K562 (cell line): Measurements from ENCODE around the gene PALLD. TPM values are rescaled to one million over a fixed set of nuclear protein-coding genes. Genes with fewer than 3 reads are reported as not detected.

Experiments
- ATAC-seq: fragments of 200-7000 bp; cut with Tn5 transposase; 3 replicates; pipeline ENCODE4 v1.9.1; 2020; ENCODE audit warnings: moderate library complexity
- BruUV-seq: library from RNA; stranded (reverse); fragments of 400-500 nt; replicated peaks from 2 replicates; lab custom pipeline; 2021; lab: Mats Ljungman, UMichigan
- CTCF ChIA-PET: fragments of 300-600 bp; formaldehyde crosslinking; extraction: SDS; loops from one replicate; lab custom pipeline; 2021; ENCODE audit warnings: low intra/inter-chr PET ratio; lab: Yijun Ruan, JAX
- POLR2A ChIA-PET: fragments of 300-600, 350-650 bp; sonication (Branson Sonifier 250); formaldehyde crosslinking; extraction: SDS; loops from one replicate; lab custom pipeline; 2021; ENCODE audit warnings: antibody characterized with exemption, inconsistent platforms; lab: Yijun Ruan, JAX
- DNase-seq, 4 experiments: peaks; one replicate each; pipeline versions ENCODE4 v3.0.0 to v3.0.0-alpha.2; 2011 to 2018; ENCODE audit warnings: low spot score in 3 of 4, mixed read lengths in 3 of 4; ENCODE audit errors: extremely low read depth in 1 of 4
- FAIRE-seq: peaks from 2 replicates; lab custom pipeline; 2011; peaks lifted over from hg19 to GRCh38; lab: Jason Lieb, UNC
- H2AFZ ChIP-seq: 2 replicates; pipeline ENCODE4 v1.6.0; 2011; ENCODE audit warnings: low read depth, low read length, control low read depth, inconsistent platforms
- H3K27ac ChIP-seq: fragments of 200-600 bp; 3 replicates; pipeline ENCODE4 v1.8.0; 2011; ENCODE audit warnings: low read depth, mild to moderate bottlenecking, control low read depth, inconsistent platforms, low read length, moderate library complexity, mixed read lengths; ENCODE audit errors: extremely low read depth
- H3K27me3 ChIP-seq, 2 experiments: fragments of 300-600 bp in 1 of 2; 2 replicates in 1 of 2; 3 replicates in 1 of 2; pipeline versions ENCODE4 v1.6.0 to v1.8.0; 2011; ENCODE audit warnings: inconsistent platforms in 2 of 2, low read length in 2 of 2, mild to moderate bottlenecking in 1 of 2, mixed read lengths in 1 of 2, moderate library complexity in 1 of 2; ENCODE audit not compliant: control insufficient read depth in 2 of 2, insufficient read depth in 2 of 2
- H3K36me3 ChIP-seq: fragments of 300-600 bp; 3 replicates; pipeline ENCODE4 v1.8.0; 2011; ENCODE audit warnings: mild to moderate bottlenecking, low read length, inconsistent platforms; ENCODE audit not compliant: control insufficient read depth, insufficient read depth
- H3K4me1 ChIP-seq, 2 experiments: fragments of 200-600 bp in 1 of 2; replicated peaks in 1 of 2; 2 replicates in 1 of 2; 3 replicates in 1 of 2; pipeline versions ENCODE4 v1.5.1 to v1.8.0; 2011; ENCODE audit warnings: inconsistent platforms in 2 of 2, low read length in 2 of 2, mild to moderate bottlenecking in 1 of 2, mixed read lengths in 1 of 2, moderate library complexity in 1 of 2; ENCODE audit not compliant: control insufficient read depth in 2 of 2, insufficient read depth in 2 of 2
- H3K4me2 ChIP-seq: 2 replicates; pipeline ENCODE4 v1.6.1; 2011; ENCODE audit warnings: low read length, control low read depth, inconsistent platforms, mixed read lengths; ENCODE audit not compliant: insufficient read depth
- H3K4me3 ChIP-seq: fragments of 200-600 bp; sonication (generic), shearing (Covaris generic); 2 replicates; pipeline ENCODE4 v1.5.1; 2016; ENCODE audit warnings: control low read depth, inconsistent platforms
- H3K79me2 ChIP-seq: fragments of 200-600 bp; 3 replicates; pipeline ENCODE4 v1.8.0; 2011; ENCODE audit warnings: low read length, inconsistent platforms; ENCODE audit not compliant: control insufficient read depth, insufficient read depth
- H3K9ac ChIP-seq, 2 experiments: 2 replicates each; pipeline versions ENCODE4 v1.6.0 to v1.6.1; 2011; ENCODE audit warnings: low read depth in 2 of 2, low read length in 2 of 2, control low read depth in 1 of 2, inconsistent platforms in 1 of 2, mild to moderate bottlenecking in 1 of 2, mixed read lengths in 1 of 2; ENCODE audit not compliant: insufficient read depth in 1 of 2
- H3K9me1 ChIP-seq: one replicate; pipeline ENCODE4 v1.6.0; 2011; ENCODE audit warnings: inconsistent platforms, mild to moderate bottlenecking, low read length, moderate library complexity; ENCODE audit not compliant: control insufficient read depth, insufficient read depth
- H3K9me3 ChIP-seq: replicated peaks from 2 replicates; pipeline ENCODE4 v1.5.1; 2011; ENCODE audit warnings: low read depth, low read length, inconsistent platforms; ENCODE audit not compliant: control insufficient read depth, insufficient read depth
- H4K20me1 ChIP-seq: replicated peaks from 2 replicates; pipeline ENCODE4 v1.6.1; 2011; ENCODE audit warnings: low read length, inconsistent platforms, mixed read lengths; ENCODE audit not compliant: control insufficient read depth, insufficient read depth
- FOXJ2 ChIP-seq: fragments of 200-800 bp; sonication (Bioruptor generic); IDR thresholded peaks from 2 replicates; pipeline ENCODE4 v1.6.1; 2016; ENCODE audit warnings: missing genetic modification characterization, missing compliant biosample characterization
- HNRNPUL1 ChIP-seq: fragments of 200-400 bp; formaldehyde crosslinking; IDR thresholded peaks from 2 replicates; pipeline ENCODE4 v1.6.1; 2017; ENCODE audit warnings: low read length
- MTF1 ChIP-seq: fragments of 250-450 bp; sonication (Bioruptor Pico); IDR thresholded peaks from 2 replicates; pipeline ENCODE4 v1.9.0; 2021; ENCODE audit warnings: moderate library complexity, mild to moderate bottlenecking, inconsistent platforms, borderline replicate concordance
- NELFE ChIP-seq: IDR thresholded peaks from 2 replicates; pipeline ENCODE4 v1.6.1; 2011; ENCODE audit warnings: mild to moderate bottlenecking; ENCODE audit not compliant: insufficient read depth, insufficient read length
- NFYB ChIP-seq: IDR thresholded peaks from 2 replicates; pipeline ENCODE4 v1.6.1; 2011; ENCODE audit warnings: mild to moderate bottlenecking, moderate library complexity; ENCODE audit not compliant: insufficient read length; ENCODE audit errors: extremely low read depth
- NR3C1 ChIP-seq: sonication (generic); formaldehyde crosslinking; IDR thresholded peaks from 2 replicates; pipeline ENCODE4 v1.8.1; 2022; ENCODE audit warnings: missing genetic modification reagents
- SMARCA5 ChIP-seq: fragments of 450-650 bp; IDR thresholded peaks from 2 replicates; pipeline ENCODE4 v1.6.1; 2016
- SMARCC2 ChIP-seq: fragments of 450-650 bp; IDR thresholded peaks from 2 replicates; pipeline ENCODE4 v1.6.1; 2017; ENCODE audit warnings: antibody characterized with exemption, moderate library complexity, mild to moderate bottlenecking, low read depth
- ZNF175 ChIP-seq: fragments of 200-800 bp; sonication (Bioruptor generic); IDR thresholded peaks from 2 replicates; pipeline ENCODE4 v1.6.1; 2016; ENCODE audit warnings: low read depth, mild to moderate bottlenecking, missing genetic modification characterization, missing compliant biosample characterization
- ZNF431 ChIP-seq: sonication (generic); formaldehyde crosslinking; IDR thresholded peaks from 2 replicates; pipeline ENCODE4 v1.8.0; 2022; ENCODE audit warnings: mild to moderate bottlenecking, missing genetic modification reagents
- ZNF707 ChIP-seq: fragments of 250-450 bp; sonication (Bioruptor Pico); conservative IDR thresholded peaks from 2 replicates; pipeline ENCODE4 v1.8.0; 2022; ENCODE audit warnings: inconsistent platforms, mild to moderate bottlenecking, moderate library complexity
- WGBS: fragments of 100-300 bp; shearing (Covaris generic); methylation state at CpG from one replicate; pipeline ENCODE4 v1.1.6; 2016; ENCODE audit warnings: low coverage, mixed read lengths; ENCODE audit not compliant: insufficient coverage; ENCODE audit errors: missing lambda C conversion rate; 5-methylcytosine and 5-hydroxymethylcytosine counted together
- in situ Hi-C: fragments of 300-500 bp; cut with MboI; formaldehyde crosslinking; loops from 4 replicates; pipeline ENCODE4 v1.15.0; 2018; ENCODE audit warnings: inconsistent platforms, mixed read lengths
- intact Hi-C: fragments of 100-400 bp; cut with micrococcal nuclease; formaldehyde crosslinking; loops from 2 replicates; pipeline ENCODE4 v1.14.2; 2022
- polyA plus RNA-seq, 8 experiments: library from polyadenylated mRNA; depleted of rRNA in 4 of 8; stranded (reverse) in 5 of 8; unstranded in 3 of 8; fragments of >200 nt; fragmentation: Nextera tagmentation in 2 of 8; fragmentation: Illumina TruSeq in 1 of 8; extraction: Ambion mirVana in 2 of 8; extraction: Trizol in 1 of 8; gene quantifications; 2 replicates each; pipeline versions ENCODE4 v1.2.1 to v1.2.3, GENCODE V29; 2011 to 2014; ENCODE audit warnings: inconsistent platforms in 1 of 8, missing spikeins in 1 of 8
- total RNA-seq, 7 experiments: library from RNA; depleted of rRNA in 6 of 7; stranded (reverse); fragments of >200 nt in 6 of 7; fragmentation: Illumina TruSeq in 2 of 7; extraction: Trizol in 2 of 7; gene quantifications; 2 replicates each; pipeline versions ENCODE4 v1.2.1 to v1.2.3, GENCODE V29; 2011 to 2021; ENCODE audit warnings: low replicate concordance in 1 of 7
- TF ChIP-seq, protein P1 (sequence below): fragments of 450-650 bp; IDR thresholded peaks from 2 replicates; pipeline ENCODE4 v1.7.1; 2018; ENCODE audit warnings: mild to moderate bottlenecking, low read depth; ENCODE audit not compliant: partially characterized antibody
- TF ChIP-seq, protein P2 (sequence below): fragments of 250-450 bp; sonication (Bioruptor Pico); IDR thresholded peaks from 2 replicates; pipeline ENCODE4 v1.5.0; 2021
- TF ChIP-seq, protein P3 (sequence below): fragments of 450-650 bp; formaldehyde crosslinking; IDR thresholded peaks from 2 replicates; pipeline ENCODE4 v1.4.0; 2020; ENCODE audit warnings: mild to moderate bottlenecking, mixed read lengths

PALLD gene
- total and polyA plus RNA-seq, 9 of the 15 experiments (the other 6 are each of a cell fraction or from before 2014, with no cell fraction given), result 0.01 to 0.35 (median 0.06) TPM; not detected in 3

DNA sequence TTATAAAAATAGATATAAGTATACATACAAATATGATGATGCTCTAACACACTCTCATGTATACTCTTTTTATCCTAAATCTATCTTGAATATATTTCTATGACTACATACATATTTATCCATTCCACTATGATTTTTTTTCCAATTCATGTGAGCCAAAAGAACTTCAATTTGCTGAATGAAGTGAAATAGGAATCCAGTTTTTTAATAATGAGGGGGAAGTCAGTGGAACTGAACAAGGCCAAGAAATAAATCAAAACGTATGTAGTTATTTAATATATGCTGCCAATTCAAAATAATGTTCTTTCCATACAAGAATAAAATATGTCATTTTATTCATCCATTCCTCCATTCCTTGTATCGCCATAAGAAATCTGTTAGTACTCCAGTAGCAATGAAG lies 6.1 kb upstream of the PALLD start:
- peaks cover 0 to 3% of the 10 kb centered on the region in 2 experiments; a peak in 2 of 5 replicates for H3K4me1 ChIP-seq
- in situ Hi-C loops (no loop called here), intact Hi-C loops (no loop called here)
- no TSS peak for BruUV-seq
- DNase-seq (no peak), FAIRE-seq (no peak), ATAC-seq (no peak)
- no peak overlapping the region for H3K27ac ChIP-seq
- no peaks in the 10 kb centered on the region for H4K20me1 ChIP-seq
- H3K79me2 ChIP-seq, result no peaks in the 10 kb centered on the region
- H3K4me3 ChIP-seq, result no peak overlapping the region
- no peaks in the 10 kb centered on the region for H3K9me1 ChIP-seq
- H3K27me3 ChIP-seq, result no peaks in the 10 kb centered on the region
- H3K36me3 ChIP-seq, result no peaks in the 10 kb centered on the region
- CTCF ChIA-PET, result no interaction called here
- no peak overlapping the region for H3K9ac ChIP-seq
- no peaks in the 10 kb centered on the region for H3K9me3 ChIP-seq
- WGBS, result 7% methylated on average over 2 of the region's 2 CpGs
- H2AFZ ChIP-seq, result no peak overlapping the region
- POLR2A ChIA-PET, result no interaction called here
- H3K4me2 ChIP-seq, result no peak overlapping the region
- no peak for TF ChIP-seq ZNF175
- TF ChIP-seq NR3C1 (CRISPR knock-in tag), result no peak
- TF ChIP-seq, protein P1, sequence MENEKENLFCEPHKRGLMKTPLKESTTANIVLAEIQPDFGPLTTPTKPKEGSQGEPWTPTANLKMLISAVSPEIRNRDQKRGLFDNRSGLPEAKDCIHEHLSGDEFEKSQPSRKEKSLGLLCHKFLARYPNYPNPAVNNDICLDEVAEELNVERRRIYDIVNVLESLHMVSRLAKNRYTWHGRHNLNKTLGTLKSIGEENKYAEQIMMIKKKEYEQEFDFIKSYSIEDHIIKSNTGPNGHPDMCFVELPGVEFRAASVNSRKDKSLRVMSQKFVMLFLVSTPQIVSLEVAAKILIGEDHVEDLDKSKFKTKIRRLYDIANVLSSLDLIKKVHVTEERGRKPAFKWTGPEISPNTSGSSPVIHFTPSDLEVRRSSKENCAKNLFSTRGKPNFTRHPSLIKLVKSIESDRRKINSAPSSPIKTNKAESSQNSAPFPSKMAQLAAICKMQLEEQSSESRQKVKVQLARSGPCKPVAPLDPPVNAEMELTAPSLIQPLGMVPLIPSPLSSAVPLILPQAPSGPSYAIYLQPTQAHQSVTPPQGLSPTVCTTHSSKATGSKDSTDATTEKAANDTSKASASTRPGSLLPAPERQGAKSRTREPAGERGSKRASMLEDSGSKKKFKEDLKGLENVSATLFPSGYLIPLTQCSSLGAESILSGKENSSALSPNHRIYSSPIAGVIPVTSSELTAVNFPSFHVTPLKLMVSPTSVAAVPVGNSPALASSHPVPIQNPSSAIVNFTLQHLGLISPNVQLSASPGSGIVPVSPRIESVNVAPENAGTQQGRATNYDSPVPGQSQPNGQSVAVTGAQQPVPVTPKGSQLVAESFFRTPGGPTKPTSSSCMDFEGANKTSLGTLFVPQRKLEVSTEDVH, result no peak
- TF ChIP-seq FOXJ2 (tag), result no peak
- no peak for TF ChIP-seq NFYB
- TF ChIP-seq SMARCC2, result no peak
- TF ChIP-seq SMARCA5, result no peak
- no peak for TF ChIP-seq HNRNPUL1
- no peak for TF ChIP-seq ZNF707 (CRISPR knock-in tag)
- TF ChIP-seq MTF1 (CRISPR knock-in tag), result no peak
- TF ChIP-seq ZNF431 (CRISPR knock-in tag), result no peak
- no peak for TF ChIP-seq NELFE
- TF ChIP-seq, protein P2, sequence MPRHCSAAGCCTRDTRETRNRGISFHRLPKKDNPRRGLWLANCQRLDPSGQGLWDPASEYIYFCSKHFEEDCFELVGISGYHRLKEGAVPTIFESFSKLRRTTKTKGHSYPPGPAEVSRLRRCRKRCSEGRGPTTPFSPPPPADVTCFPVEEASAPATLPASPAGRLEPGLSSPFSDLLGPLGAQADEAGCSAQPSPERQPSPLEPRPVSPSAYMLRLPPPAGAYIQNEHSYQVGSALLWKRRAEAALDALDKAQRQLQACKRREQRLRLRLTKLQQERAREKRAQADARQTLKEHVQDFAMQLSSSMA (CRISPR knock-in tag), result no peak
- TF ChIP-seq, protein P3, sequence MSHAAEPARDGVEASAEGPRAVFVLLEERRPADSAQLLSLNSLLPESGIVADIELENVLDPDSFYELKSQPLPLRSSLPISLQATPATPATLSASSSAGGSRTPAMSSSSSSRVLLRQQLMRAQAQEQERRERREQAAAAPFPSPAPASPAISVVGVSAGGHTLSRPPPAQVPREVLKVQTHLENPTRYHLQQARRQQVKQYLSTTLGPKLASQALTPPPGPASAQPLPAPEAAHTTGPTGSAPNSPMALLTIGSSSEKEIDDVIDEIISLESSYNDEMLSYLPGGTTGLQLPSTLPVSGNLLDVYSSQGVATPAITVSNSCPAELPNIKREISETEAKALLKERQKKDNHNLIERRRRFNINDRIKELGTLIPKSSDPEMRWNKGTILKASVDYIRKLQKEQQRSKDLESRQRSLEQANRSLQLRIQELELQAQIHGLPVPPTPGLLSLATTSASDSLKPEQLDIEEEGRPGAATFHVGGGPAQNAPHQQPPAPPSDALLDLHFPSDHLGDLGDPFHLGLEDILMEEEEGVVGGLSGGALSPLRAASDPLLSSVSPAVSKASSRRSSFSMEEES (CRISPR knock-in tag), result no peak
